ENCODE results near the gene DRD4. TPM values are rescaled to one million over a fixed set of nuclear protein-coding genes. Genes with fewer than 3 reads are reported as not detected.

DRD4 gene
- total RNA-seq, 1 donor from 2014 or later: 0.97 TPM

- TF ChIP-seq EZH2phosphoT487 (IDR thresholded peaks at IDR 0.05) (no peak), EZH2 (IDR thresholded peaks at IDR 0.05) (no peak), CTCF (IDR thresholded peaks at IDR 0.05) (no peak)
- Histone ChIP-seq H3K9me3 (ENCODE audit: low read depth) (no peaks in the 10 kb centered on the region), H3K79me2 (ENCODE audit: low read depth) (peaks cover 10% of the 10 kb centered on the region), H3K4me3 (no peak overlapping the region), H3K27ac (no peak overlapping the region), H3F3A (ENCODE audit: low read depth) (no peaks in the 10 kb centered on the region), H4K20me1 (ENCODE audit: low read depth) (peaks cover 23% of the 10 kb centered on the region), H3K4me2 (no peak overlapping the region), H3K36me3 (no peaks in the 10 kb centered on the region), H3K9ac (no peak overlapping the region), H2AFZ (replicated peaks) (no peak overlapping the region), H3K4me1 (no peaks in the 10 kb centered on the region), H3K27me3 (no peaks in the 10 kb centered on the region)
- H3K9me3 Mint-ChIP-seq: no peaks in the 10 kb centered on the region
- peaks cover 34% of the 10 kb centered on the region for H3K36me3 Mint-ChIP-seq
- no peak overlapping the region for H3K4me3 Mint-ChIP-seq
- H3K27me3 Mint-ChIP-seq (ENCODE audit: insufficient read depth, low read depth): peaks cover 8% of the 10 kb centered on the region
- H3K4me1 Mint-ChIP-seq: no peaks in the 10 kb centered on the region
- no peak overlapping the region for H3K27ac Mint-ChIP-seq
- no peak for DNase-seq (ENCODE audit: low spot score)
Observed at GRCh38 chr11:592918-593317, 44.2 kb upstream of the DRD4 start.

- Mint-ChIP-seq H3K36me3 (peaks cover 34% of the 10 kb centered on the region), H3K9me3 (no peaks in the 10 kb centered on the region), H3K4me3 (no peak overlapping the region), H3K27me3 (ENCODE audit: insufficient read depth, low read depth) (peaks cover 7% of the 10 kb centered on the region), H3K4me1 (no peaks in the 10 kb centered on the region), H3K27ac (no peak overlapping the region)
- TF ChIP-seq EZH2phosphoT487 (IDR thresholded peaks at IDR 0.05): no peak
- TF ChIP-seq EZH2 (IDR thresholded peaks at IDR 0.05): no peak
- TF ChIP-seq CTCF (IDR thresholded peaks at IDR 0.05): no peak
- H3K4me2 ChIP-seq: no peak overlapping the region
- H3K79me2 ChIP-seq (ENCODE audit: low read depth): peaks cover 9% of the 10 kb centered on the region
- no peaks in the 10 kb centered on the region for H3K36me3 ChIP-seq
- no peaks in the 10 kb centered on the region for H3K27me3 ChIP-seq
- no peak overlapping the region for H2AFZ ChIP-seq (replicated peaks)
- no peak overlapping the region for H3K27ac ChIP-seq
- DNase-seq (ENCODE audit: low spot score): no peak
- H3K9ac ChIP-seq: no peak overlapping the region
- no peak overlapping the region for H3K4me3 ChIP-seq
- H4K20me1 ChIP-seq (ENCODE audit: low read depth): peaks cover 23% of the 10 kb centered on the region
- no peaks in the 10 kb centered on the region for H3K9me3 ChIP-seq (ENCODE audit: low read depth)
- H3F3A ChIP-seq (ENCODE audit: low read depth): no peaks in the 10 kb centered on the region
- H3K4me1 ChIP-seq: no peaks in the 10 kb centered on the region
Observed at GRCh38 chr11:593347-593746, 43.7 kb upstream of the DRD4 start.

DNA sequence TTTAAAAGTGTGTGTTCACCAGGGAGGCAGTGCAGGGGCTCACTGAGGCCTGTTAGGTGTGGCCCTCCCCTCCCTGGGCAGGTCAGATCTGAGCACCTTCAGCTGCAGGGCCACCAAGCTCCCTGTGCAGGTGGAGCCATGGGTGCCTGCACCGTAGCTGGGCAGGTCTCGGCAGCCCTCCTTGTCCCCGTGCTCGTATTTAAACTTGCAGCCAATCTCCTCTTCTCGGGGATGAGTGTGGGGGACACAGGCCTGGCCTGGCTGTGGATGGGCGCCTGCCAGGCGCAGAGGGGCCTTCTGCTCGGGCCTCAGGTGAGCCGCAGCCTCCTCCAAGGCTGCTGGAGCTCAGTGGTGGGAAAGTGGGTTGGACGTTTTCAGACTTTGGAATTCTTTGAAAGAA lies 41.7 kb upstream of the DRD4 start:
- Histone ChIP-seq H3K27ac (no peak overlapping the region), H3K4me3 (no peak overlapping the region), H3K27me3 (no peaks in the 10 kb centered on the region), H3K9me3 (ENCODE audit: low read depth) (no peaks in the 10 kb centered on the region), H3K9ac (no peak overlapping the region), H3K4me1 (no peaks in the 10 kb centered on the region), H3K36me3 (no peaks in the 10 kb centered on the region), H4K20me1 (ENCODE audit: low read depth) (peaks cover 29% of the 10 kb centered on the region), H3K79me2 (ENCODE audit: low read depth) (no peaks in the 10 kb centered on the region), H2AFZ (replicated peaks) (no peak overlapping the region), H3K4me2 (no peak overlapping the region), H3F3A (ENCODE audit: low read depth) (no peaks in the 10 kb centered on the region)
- Mint-ChIP-seq H3K27ac (no peak overlapping the region), H3K4me1 (no peaks in the 10 kb centered on the region), H3K36me3 (peaks cover 28% of the 10 kb centered on the region), H3K9me3 (no peaks in the 10 kb centered on the region), H3K4me3 (no peak overlapping the region), H3K27me3 (ENCODE audit: insufficient read depth, low read depth) (peaks cover 5% of the 10 kb centered on the region)
- DNase-seq (ENCODE audit: low spot score): no peak
- TF ChIP-seq EZH2 (IDR thresholded peaks at IDR 0.05) (no peak), CTCF (IDR thresholded peaks at IDR 0.05) (no peak)
